Pancreas (tissue), 10 donors: Measurements from ENCODE around the gene SARS1. TPM values are rescaled to one million over a fixed set of nuclear protein-coding genes. Genes with fewer than 3 reads are reported as not detected.

Experiments
- ATAC-seq, 4 donors: fragments of 200-7000 bp; cut with Tn5 transposase; one replicate each; pipeline versions ENCODE4 v1.8.0 to v1.9.1; 2020; ENCODE audit warnings: mild to moderate bottlenecking in 4 of 4, moderate library complexity in 4 of 4
- DNase-seq, 6 donors: peaks; one replicate each; pipeline ENCODE4 v3.0.0-alpha.2; 2020
- FAIRE-seq: peaks from 2 replicates; lab custom pipeline; 2012; peaks lifted over from hg19 to GRCh38; lab: Jason Lieb, UNC
- H3K27ac ChIP-seq, 4 donors: fragments of 200-600 bp; sonication (generic); 1 replicate in 3 of 4; 2 replicates in 1 of 4; pipeline versions ENCODE4 v1.5.0 to v1.8.0; 2020
- H3K27me3 ChIP-seq, 4 donors: fragments of 200-600 bp; one replicate each; pipeline ENCODE4 v1.8.0; 2021
- H3K36me3 ChIP-seq, 3 donors: fragments of 200-600 bp; sonication (generic) in 1 of 3; one replicate each; pipeline versions ENCODE4 v1.5.0 to v1.8.0; 2020 to 2021
- H3K4me1 ChIP-seq, 3 donors: fragments of 200-600 bp; one replicate each; pipeline ENCODE4 v1.8.0; 2021
- H3K4me3 ChIP-seq, 4 donors: fragments of 200-600 bp; sonication (generic) in 2 of 4; one replicate each; pipeline versions ENCODE4 v1.5.0 to v1.8.0; 2020 to 2021
- H3K9me3 ChIP-seq, 4 donors: fragments of 200-600 bp; one replicate each; pipeline ENCODE4 v1.8.0; 2021
- CTCF ChIP-seq, 4 donors: fragments of 200-600 bp; sonication (generic) in 3 of 4; IDR thresholded peaks; one replicate each; pipeline versions ENCODE4 v1.5.0 to v1.8.0; 2021; ENCODE audit warnings: antibody characterized with exemption in 4 of 4
- WGBS, 2 donors: extraction: QIAGEN DNeasy Blood & Tissue Kit; methylation state at CpG; one replicate each; pipeline ENCODE4 v1.1.7; 2013; 5-methylcytosine and 5-hydroxymethylcytosine counted together
- intact Hi-C, 3 donors: fragments of 100-400 bp; cut with DNase I; formaldehyde crosslinking; loops; one replicate each; pipeline versions ENCODE4 v1.11.1 to v1.14.2; 2022
- polyA plus RNA-seq, 2 donors: library from polyadenylated mRNA; stranded (reverse); fragments of 200-250 nt; gene quantifications; one replicate each; pipeline ENCODE4 v1.2.3, GENCODE V29; 2013
- total RNA-seq, 6 donors: library from RNA; stranded (reverse); fragmentation: NEBNext Ultra II Directional in 4 of 6; extraction: Animal tissue kit (Norgen Biotek cat#: 25700) in 4 of 6; gene quantifications; one replicate each; pipeline versions ENCODE4 v1.2.1 to v1.2.4, GENCODE V29; 2021 to 2023
- donor health status: healthy with polysubstance abuse.
- donor health status: DM: no; HTN: no; CAD: no; lungs with moderate emphysema.
- donor health status: DM: no; HTN: no; CAD: no.
- donor health status: control.
- donor health status: control.
- donor health status: Bipolar disorder and iron deficiency.
- donor health status: DM: yes; HTN: yes; CAD: no.
- donor health status: DM: no; HTN: no; CAD: no.
- donor health status: DM: no; HTN: no; CAD: no.
- donor health status: DM: yes; HTN: yes; CAD: no.

The SARS1 gene
- total and polyA plus RNA-seq, 8 donors = 50.5 to 270 (median 115) TPM

GRCh38 chr1:109238382-109238781 is 24.7 kb downstream of the SARS1 start:
- no peaks in the 10 kb centered on the region for H3K9me3 ChIP-seq
- H3K4me1 ChIP-seq = peaks cover 0 to 5% (median 5%) of the 10 kb centered on the region in 3 donors
- peaks cover 3 to 49% (median 45%) of the 10 kb centered on the region in 3 donors for H3K36me3 ChIP-seq
- no peak overlapping the region for H3K27ac ChIP-seq
- no peak for FAIRE-seq
- no peaks in the 10 kb centered on the region for H3K27me3 ChIP-seq
- DNase-seq = no peak
- WGBS, 2 donors = 87 to 94% methylated on average over 2 of the region's 2 CpGs
- no peak for TF ChIP-seq CTCF (IDR thresholded peaks at IDR 0.05)
- no peak for ATAC-seq
- H3K4me3 ChIP-seq = no peak overlapping the region
- intact Hi-C loops = no loop called here

- Histone ChIP-seq H3K4me3 (no peak overlapping the region), H3K27me3 (no peaks in the 10 kb centered on the region), H3K27ac (no peak overlapping the region), H3K4me1 (peaks cover 0 to 5% (median 5%) of the 10 kb centered on the region in 3 donors), H3K9me3 (no peaks in the 10 kb centered on the region), H3K36me3 (peaks cover 3 to 49% (median 45%) of the 10 kb centered on the region in 3 donors)
- ATAC-seq = no peak
- intact Hi-C loops = no loop called here
- no peak for DNase-seq
- TF ChIP-seq CTCF (IDR thresholded peaks at IDR 0.05) = no peak
- no peak for FAIRE-seq
- WGBS, 2 donors = 77 to 78% methylated on average over 5 of the region's 5 CpGs
Measured at GRCh38 chr1:109239047-109239408, 25.3 kb downstream of the SARS1 start.

GRCh38 chr1:109239409-109240068 is 25.8 kb downstream of the SARS1 start:
- Histone ChIP-seq H3K27ac (no peak overlapping the region), H3K27me3 (no peaks in the 10 kb centered on the region), H3K4me1 (peaks cover 0 to 5% (median 5%) of the 10 kb centered on the region in 3 donors), H3K36me3 (peaks cover 3 to 44% (median 40%) of the 10 kb centered on the region in 3 donors), H3K9me3 (no peaks in the 10 kb centered on the region), H3K4me3 (no peak overlapping the region)
- DNase-seq (peak in 3 of 6 donors; percentile 46 to 66 (median 47)), ATAC-seq (peak; percentile 64 to 76 (median 70)), FAIRE-seq (no peak)
- intact Hi-C loops = no loop called here
- peak; percentile 22 to 44 (median 27) for TF ChIP-seq CTCF (IDR thresholded peaks at IDR 0.05)
- WGBS, 2 donors = 58 to 63% methylated on average over 6 of the region's 6 CpGs

GRCh38 chr1:109240158-109241152 is 26.7 kb downstream of the SARS1 start:
- DNase-seq (peak in 4 of 6 donors; percentile 45 to 83 (median 70)), FAIRE-seq (no peak), ATAC-seq (peak; percentile 75 to 82 (median 78))
- no peak overlapping the region for H3K4me3 ChIP-seq
- no peak for TF ChIP-seq CTCF (IDR thresholded peaks at IDR 0.05)
- H3K9me3 ChIP-seq = no peaks in the 10 kb centered on the region
- WGBS, 2 donors = 21 to 25% methylated on average over 26 of the region's 26 CpGs
- peaks cover 2 to 35% (median 31%) of the 10 kb centered on the region in 3 donors for H3K36me3 ChIP-seq
- H3K4me1 ChIP-seq = peaks cover 0 to 5% (median 5%) of the 10 kb centered on the region in 3 donors
- intact Hi-C loops = no loop called here
- H3K27ac ChIP-seq = no peak overlapping the region
- H3K27me3 ChIP-seq = no peaks in the 10 kb centered on the region
